DMS153 (cell line): ENCODE measurements around the gene PLBD2.

Experiments used
- DNase-seq: peaks from one replicate; lab custom pipeline; 2025; lab: John Stamatoyannopoulos, UW

PLBD2 gene

DNA sequence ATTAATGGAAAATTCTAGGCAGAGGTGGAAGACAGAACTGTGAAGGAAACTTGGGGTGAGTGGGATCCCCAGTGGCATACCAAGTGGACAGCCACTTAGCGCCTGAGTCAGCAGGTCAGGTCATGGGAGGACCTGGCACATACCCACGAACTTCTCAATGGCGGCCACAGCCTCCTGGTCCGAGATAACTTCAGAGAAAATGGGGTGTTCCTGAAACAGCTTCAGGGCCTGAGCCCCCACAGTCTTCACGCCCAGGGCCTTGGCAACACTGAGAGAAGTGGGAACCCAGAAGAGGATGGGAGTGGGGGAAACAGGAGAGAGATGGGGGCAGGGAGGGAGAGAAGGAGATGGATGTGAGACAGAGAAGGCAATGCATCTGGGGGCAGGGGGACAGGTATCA lies 35.4 kb downstream of the PLBD2 start:
- no peak for DNase-seq

DNA sequence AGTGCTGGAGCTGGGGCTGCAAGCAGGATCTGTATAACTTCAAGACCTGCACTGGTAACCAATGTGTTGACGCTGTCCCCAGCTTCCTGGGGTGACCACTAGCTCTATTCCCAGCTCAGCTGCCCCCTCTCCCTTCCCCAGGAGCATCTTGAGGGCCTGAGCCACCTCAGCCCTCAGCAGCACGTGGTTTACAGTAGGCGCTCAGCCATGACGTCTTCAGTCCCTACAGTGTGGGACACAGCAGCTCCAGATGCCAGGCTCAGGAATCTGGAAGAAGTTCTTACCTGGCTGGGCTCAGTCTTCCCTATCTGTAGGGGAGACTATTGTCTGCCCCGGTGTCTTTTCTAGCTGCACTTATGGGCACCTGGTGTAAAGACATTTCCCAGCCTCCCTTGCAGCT lies 36.7 kb downstream of the PLBD2 start:
- no peak for DNase-seq

DNA sequence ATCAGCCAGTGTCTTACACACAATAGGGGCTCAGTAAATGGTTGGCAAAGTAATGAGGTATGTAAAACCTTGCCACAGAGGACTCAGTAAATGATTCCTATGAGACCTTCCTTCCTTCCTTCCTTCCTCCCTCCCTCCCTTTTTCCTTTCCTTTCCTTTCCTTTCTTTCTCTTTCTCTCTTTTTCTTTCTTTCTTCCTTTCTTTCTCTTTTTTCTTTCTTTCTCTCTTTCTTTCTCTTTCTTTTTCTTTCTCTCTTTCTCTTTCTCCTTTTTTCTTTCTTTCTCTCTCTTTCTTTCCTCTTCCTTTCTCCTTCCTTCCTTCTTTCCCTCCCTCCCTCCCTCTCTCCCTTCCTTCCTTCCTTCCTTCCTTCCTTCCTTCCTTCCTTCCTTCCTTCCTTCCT lies 37.8 kb downstream of the PLBD2 start:
- DNase-seq, result no peak

DNA sequence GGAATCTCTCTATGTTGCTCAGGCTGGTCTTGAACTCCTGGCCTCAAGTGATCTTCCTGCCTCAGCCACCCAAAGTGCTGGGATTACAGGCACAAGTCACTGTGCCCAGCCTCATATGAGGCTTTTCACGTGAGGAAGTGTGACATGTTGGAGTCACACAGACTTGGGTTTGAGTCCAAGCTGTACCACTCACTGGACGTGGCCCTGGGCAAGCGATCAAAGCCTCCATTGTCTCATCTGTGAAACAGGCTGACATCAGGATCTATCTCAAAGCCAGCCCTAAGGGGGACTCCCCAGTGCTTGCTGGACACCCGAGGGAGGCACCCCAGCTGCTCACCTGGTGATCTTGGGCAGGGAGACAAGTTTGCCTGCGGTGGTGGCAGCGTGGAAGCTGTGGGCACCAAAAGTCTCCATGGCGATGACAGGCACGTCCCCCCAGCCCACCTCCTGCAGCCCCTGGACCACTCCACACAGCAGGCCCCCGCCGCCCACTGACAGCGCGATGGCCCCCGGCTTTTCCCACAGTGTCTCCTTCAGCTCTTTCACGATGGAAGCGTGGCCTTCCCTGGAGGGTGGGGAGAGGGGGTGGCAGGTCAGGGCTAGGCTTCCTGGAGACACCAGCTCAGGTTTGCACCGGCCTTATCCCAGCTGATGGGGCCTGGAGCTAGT lies 38.6 kb downstream of the PLBD2 start:
- DNase-seq, result no peak

DNA sequence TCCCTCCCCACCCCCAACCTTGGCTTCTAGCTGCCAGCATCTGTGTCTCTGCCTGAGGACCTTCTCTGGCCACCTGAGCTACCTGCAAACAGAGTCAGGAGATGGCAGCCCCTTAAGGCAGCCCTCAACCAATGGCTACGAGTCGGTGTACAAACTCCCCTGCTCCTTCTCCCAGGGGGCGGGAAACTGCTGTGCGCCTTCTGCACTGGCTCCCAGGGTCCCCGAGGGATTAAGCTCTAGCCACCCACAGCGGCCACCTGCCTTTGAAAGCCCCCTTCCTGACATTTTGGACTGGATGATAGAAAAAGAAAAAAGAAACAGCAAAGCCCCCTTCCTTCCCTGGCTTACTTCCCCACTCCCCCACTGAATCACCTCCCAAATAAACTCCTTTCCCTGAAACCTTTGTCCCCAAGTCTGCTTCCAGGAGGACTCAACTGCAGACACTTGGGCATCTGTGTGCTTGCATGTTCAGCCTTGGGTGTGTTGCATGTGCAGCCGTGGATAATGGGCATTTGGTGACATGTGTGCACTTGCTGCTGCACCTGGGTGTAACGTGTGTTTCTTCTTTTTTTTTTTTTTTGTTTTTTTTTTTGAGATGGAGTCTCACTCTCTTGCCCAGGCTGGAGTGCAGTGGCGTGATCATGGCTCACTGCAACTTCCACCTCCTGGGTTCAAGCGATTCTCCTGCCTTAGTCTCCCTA lies 39.3 kb downstream of the PLBD2 start:
- no peak for DNase-seq

DNA sequence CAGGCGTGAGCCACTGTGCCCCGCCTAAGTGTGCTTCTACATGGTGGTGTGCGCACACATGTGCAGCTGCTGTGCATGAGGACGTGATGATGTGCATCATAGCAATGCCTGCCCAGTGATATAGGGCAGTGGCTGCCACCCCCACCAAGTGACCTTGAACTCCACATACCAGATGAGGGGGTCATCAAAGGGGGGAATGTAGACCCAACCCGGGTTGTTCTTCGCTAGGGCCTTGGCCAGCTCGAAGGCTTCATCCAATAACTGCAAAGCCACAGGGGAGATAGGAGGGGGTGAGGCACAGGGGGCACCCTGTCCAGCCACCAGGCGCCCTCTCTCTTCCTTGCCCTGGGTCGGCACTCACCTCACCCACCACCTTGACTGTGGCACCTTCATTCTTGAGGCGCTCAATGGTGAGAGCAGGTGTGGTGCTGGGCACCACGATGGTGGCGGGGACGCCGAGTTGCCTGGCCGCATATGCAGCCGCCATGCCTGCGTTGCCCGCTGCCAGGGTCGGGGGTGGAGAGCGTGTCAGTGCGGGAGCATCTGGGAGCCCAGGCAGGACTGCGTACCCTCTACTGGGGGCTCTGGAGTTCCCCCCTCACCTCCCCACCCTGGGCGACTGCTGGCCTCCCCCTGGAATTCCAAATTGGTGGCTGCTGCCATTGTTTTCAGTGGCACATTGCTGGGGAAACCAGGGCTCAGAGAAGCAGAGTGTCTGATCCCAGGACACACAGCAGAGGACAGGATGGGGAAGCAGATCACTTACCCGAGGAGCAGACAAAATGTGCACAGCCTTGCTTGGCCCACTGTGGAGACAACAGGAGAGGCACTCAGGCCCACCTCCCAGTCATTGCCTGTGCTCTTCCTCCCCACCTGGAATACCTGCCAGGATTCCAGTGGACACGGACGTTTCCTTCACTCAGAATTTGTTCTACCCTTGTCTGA lies 40.2 kb downstream of the PLBD2 start:
- DNase-seq, result no peak

DNA sequence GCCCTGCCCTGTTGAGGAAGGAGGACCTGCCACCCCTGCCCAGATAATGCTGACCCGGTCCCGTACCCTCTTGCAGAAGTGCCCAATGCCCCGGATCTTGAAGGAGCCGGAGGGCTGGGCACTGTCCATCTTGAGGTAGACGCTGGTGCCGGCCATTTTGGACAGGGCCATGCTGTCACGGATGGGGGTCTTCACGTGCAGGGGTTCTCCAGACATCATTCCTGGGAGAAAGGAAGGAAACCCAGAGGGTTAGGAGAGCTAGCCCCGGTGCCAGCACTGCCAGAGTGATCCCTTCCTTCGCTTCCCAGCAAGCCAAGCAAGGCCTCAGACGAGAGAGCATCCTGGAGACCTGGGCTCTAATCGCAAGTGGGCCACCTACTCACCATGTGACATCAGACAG lies 41.1 kb downstream of the PLBD2 start:
- DNase-seq, result no peak

GRCh38 chr12:113400362-113400761 lies 42.0 kb downstream of the PLBD2 start:
- DNase-seq, result no peak

- DNase-seq, result no peak
Measured at GRCh38 chr12:113401066-113402000, 42.9 kb downstream of the PLBD2 start.

DNA sequence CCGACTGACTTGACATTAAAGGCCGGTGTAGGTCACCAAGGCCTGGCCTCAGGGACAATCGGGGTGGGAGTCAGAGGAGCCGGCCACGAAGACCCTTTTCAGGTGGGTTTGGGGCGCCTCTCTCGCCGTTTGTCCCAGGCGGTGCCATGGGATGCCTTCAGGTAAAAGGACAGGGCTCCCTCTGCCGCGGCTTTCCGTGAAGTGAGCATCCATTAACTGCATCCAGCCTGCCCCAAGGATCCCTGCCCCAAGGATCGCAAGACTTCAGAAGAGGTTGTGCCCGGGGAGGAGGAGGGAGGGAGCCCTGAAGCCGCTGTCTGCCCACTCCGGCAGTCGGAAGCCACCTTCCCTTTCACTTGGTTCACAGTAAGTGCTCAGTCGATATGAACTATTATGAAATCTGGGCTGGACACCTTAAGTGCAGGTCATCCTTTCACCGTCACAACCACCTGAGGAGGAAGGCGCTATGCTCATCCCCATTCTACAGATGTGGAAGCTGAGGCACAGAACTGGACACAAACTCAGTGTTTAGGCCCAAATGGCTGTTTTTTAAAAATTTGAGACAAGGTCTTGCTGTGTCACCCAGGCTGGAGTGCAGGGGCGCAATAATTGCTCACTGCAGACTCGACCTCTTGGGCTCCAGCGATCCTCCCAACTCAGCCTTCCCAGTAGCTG lies 44.3 kb downstream of the PLBD2 start:
- no peak for DNase-seq

DNA sequence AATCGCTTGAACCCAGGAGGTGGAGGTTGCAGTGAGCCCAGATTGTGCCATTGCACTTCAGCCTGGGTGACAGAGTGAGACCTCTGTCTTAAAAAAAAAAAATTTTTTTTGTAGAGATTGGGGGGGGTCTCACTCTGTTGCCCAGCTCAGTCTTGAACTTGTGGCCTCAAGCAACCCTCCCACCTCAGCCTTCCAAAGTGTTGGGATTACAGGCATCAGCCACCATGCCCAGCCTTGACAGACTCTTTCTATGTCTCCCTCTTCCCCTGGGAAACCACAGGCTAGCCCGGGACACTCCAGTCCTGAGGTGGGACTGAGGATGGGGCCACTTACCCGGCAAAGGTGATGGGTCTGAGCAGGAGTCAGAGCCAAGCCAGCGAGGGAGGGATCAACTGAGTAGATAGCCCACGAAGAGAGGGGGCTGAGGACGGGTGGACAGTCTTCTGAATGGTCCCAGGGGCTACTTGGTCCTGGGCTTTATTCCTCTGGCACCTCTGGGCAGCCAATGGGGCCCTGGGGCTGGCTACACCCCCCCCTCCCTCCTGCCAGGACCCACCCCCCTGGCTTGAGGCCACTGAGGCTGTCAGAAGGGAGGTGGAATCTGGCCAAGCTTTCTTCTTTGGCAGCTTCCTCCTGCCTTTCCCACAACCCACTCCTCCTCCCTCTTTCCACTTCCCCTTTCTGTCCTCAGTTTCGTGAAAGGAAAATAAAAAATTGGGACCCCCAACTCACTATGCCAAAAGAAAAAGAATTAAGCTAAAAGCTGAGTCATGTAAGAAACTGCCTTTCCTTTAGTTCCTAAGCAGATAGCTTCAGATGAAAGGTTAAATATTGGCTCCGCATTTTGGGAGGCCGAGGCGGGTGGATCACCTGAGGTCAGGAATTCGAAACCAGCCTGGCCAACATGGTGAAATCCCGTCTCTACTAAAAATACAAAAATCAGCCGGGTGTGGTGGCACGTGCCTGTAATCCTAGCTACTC lies 45.3 kb downstream of the PLBD2 start, which contains the start of gene SDS:
Gene SDS (minus strand): TSS at position 453 of the 981 bp plus-strand sequence. CDS start 4,179 bp downstream, outside the sequence.
- DNase-seq, result no peak

GRCh38 chr12:113405694-113406093 lies 47.3 kb downstream of the PLBD2 start:
- DNase-seq, result no peak

- no peak for DNase-seq
Measured at GRCh38 chr12:113407931-113408600, 49.7 kb downstream of the PLBD2 start.

DNA sequence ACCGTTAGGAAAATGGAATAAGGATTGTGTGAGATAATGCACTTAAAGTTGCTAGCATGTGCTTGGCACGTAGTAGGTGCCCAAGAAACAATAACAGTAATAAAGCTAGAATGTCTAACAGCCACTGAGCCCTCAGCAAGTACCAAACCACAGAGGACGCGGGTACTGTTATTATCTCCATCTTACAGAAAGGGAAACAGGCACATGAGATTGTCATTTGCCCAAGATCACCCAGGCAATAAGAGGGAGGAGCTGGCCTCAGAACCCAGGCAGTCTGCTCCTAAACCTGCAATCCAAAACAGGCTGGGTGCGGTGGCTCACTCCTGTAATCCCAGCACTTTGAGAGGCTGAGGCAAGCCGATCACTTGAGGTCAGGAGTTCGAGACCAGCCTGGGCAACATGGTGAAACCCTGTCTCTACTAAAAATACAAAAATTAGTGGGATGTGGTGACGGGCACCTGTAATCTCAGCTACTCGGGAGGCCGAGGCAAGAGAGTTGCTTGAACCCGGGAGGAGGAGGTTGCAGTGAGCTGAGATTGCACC lies 50.4 kb downstream of the PLBD2 start:
- DNase-seq, result no peak

DNA sequence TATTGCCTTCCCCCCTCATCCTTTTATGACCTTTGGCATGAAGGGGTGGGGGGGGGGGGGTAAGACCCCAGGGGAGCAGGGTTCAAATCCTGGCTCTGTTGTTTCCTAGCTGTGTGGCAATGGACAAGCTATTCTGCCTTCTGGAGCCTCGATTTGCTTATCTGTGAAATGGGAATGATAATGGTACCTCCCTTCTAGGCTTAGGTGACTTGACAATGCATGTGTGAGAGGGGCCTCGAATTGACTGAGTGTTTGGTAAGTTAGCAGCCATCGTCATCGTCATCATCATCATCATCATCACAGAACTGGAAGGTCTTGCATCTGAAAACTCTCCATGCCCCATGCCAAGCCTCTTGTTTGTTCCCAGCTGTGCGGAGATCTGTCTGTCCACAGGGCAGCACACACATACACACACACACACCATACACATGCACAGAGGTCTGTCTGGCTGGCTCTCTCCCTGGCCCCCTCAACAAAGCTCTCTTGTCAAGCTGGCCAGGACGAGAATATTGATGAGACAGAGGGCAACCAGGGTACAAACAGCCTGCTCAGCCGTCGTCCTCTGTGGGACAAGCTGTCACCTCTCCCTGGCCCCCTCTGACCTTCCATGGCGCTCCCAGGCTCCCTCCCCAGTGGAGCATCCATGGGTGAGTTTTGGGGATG lies 51.2 kb downstream of the PLBD2 start:
- DNase-seq, result no peak

- peak; percentile 18 for DNase-seq
Measured at GRCh38 chr12:113413488-113413939, 55.1 kb downstream of the PLBD2 start.

GRCh38 chr12:113414519-113415038 lies 56.2 kb downstream of the PLBD2 start:
- DNase-seq, result no peak
